Measurements from ENCODE around the gene RELA. TPM values are rescaled to one million over a fixed set of nuclear protein-coding genes. Genes with fewer than 3 reads are reported as not detected.

The RELA gene
- total RNA-seq, 2 experiments from 2014 or later, result 81.3 to 82.0 TPM

DNA sequence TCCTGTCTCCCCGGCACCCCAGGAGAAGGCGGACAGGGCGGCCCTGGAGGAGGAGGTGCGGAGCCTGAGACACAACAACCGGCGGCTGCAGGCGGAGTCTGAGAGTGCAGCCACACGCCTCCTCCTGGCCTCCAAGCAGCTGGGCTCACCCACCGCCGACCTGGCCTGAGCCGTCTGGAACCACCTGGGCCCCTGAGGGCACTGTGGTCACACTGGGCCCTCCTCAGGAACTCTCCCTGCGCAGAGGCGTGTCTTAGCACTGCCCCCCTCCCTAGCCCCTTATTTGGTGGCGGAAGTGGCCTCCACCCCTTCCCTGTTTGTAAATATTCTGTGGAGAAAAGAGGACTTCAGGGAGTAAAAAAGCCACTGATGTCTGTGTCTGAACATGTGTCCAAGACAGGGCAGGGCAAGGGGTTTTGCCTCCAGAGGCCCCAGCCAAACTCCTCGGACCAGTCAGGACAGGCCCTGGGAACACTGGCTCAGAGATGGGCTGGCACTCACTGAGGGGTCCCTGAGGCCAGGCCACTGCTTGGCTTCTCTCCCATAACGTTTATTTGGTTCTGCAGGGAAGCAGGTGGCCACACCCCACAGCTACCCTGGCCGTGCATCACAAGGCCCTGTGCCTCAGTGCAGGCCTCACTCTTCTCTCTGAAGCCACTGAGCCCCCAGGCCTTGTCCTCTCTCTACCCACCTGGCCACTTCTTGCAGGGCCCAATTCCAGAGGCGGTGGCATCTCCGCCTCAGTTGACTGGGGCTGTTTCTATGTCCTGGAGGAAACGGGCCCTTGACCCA, 12.0 kb downstream of the RELA start:
- peaks cover 29% of the 10 kb centered on the region for H3K4me1 Mint-ChIP-seq
- CTCF ChIA-PET, result interaction anchor here (1.6 to 3.5 kb wide), 2 partner anchors 9 to 167 kb away, joined by 4 to 35 read pairs; partner anchors contain the start of gene SIPA1
- peak; percentile 41 for DNase-seq
- H3K9me3 Mint-ChIP-seq (ENCODE audit: low read depth), result no peaks in the 10 kb centered on the region
- no peaks in the 10 kb centered on the region for H3K27me3 Mint-ChIP-seq
- no peak overlapping the region for H3K27ac Mint-ChIP-seq
- peaks cover 20% of the 10 kb centered on the region for H3K36me3 Mint-ChIP-seq
- no peak overlapping the region for H3K4me3 Mint-ChIP-seq
- ATAC-seq, result no peak

DNA sequence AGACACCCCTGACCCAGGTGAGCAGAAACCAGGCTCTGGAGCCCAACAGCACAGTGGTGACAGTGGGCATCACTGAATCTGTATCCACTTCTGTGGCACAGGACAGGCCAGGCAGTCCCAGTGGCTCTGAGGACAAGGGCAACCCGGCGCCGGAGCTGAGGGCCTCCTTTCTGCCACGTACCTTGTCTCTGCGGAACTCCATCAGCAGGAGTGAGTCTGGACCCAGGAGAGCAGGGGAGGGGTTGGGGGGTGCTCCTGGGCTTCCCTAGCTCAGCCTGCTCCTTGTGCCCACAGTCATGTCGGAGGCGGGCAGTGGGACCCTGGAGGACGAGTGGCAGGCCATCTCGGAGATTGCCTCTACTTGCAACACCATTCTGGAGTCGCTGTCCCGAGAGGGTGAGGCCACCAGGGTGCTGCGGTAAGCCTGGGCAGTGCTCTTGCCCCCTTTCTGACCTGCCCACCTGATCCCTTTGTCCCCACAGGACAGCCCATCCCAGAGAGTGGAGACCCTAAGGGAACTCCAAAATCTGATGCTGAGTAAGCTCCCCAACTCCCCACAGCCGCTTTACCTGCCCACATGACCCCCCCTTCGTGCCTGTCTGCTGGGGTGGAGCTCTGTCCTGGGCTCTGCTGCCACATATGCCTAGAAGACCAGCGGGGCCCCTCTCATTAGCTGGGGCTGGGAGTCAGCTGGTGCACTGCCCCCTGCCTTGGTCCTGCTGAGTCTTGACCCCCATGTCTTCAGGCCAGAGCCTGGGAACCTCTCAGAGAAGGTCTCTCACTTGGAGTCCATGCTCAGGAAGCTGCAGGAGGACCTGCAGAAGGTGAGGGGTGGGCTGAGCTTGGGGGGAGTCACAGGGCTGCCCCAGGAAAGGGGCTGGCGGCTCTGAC, 12.8 kb downstream of the RELA start:
- H3K9me3 Mint-ChIP-seq (ENCODE audit: low read depth), result no peaks in the 10 kb centered on the region
- DNase-seq (no peak), ATAC-seq (no peak)
- no peaks in the 10 kb centered on the region for H3K27me3 Mint-ChIP-seq
- no peak overlapping the region for H3K27ac Mint-ChIP-seq
- CTCF ChIA-PET, result no interaction called here
- no peak overlapping the region for H3K4me3 Mint-ChIP-seq
- H3K36me3 Mint-ChIP-seq, result peaks cover 16% of the 10 kb centered on the region
- peaks cover 29% of the 10 kb centered on the region for H3K4me1 Mint-ChIP-seq

DNA sequence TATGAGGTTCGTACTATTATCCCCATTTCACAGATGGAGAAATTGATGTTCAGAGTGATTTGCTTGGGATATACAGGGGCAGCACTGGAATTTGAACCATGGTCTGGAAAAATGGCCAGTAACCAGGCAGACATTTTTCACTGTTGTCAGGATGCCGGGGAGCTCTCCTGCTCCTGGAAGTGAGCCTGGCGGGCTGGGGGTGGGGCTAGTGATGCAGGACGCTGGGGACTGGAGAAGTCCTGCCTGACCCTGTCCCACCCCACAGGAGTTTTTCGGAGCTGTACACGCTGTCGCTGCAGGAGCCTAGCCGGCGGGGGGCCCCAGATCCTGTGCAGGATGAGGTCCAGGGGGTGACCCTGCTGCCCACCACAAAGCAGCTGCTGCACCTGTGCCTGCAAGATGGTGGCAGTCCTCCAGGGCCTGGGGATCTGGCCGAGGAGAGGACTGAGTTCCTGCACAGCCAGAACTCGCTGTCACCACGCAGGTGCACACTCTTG, 13.7 kb downstream of the RELA start:
- Mint-ChIP-seq H3K36me3 (peaks cover 15% of the 10 kb centered on the region), H3K4me3 (no peak overlapping the region), H3K27ac (no peak overlapping the region), H3K27me3 (no peaks in the 10 kb centered on the region), H3K9me3 (ENCODE audit: low read depth) (no peaks in the 10 kb centered on the region), H3K4me1 (peaks cover 29% of the 10 kb centered on the region)
- CTCF ChIA-PET, result interaction anchor here (0.7 kb wide), 1 partner anchor 9 kb away, joined by 3 read pairs; no protein-coding TSS in a partner anchor
- DNase-seq, result no peak
- ATAC-seq, result no peak

DNA sequence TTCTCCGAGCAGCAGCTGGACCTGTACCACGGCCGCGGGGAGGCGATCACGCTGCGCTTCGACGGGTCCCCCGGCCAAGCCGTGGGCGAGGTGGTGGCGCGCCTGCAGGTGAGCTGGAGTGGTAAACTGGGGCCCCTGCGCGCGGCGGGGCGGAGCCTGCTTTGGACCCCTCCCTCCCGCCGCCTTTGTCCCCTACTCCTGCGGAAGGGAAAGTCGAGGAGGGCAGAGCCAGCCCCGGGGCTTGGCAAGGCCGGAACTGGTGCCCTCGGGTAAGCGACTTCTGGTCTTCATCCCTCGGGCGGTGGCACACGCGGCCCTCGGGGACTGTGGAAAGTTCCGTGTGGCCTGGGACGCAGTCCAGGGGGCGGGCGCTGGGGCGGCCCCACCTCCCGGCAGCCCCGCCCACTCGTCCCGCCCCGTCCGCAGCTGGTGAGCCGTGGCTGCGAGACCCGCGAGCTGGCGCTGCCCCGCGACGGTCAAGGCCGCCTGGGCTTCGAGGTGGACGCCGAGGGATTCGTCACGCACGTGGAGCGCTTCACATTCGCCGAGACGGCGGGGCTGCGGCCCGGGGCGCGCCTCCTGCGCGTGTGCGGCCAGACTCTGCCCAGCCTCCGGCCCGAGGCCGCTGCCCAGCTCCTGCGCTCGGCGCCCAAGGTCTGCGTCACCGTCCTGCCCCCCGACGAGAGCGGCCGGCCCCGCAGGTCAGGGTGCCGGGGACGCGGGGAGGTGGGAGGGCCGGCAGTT, 15.6 kb downstream of the RELA start:
- ATAC-seq (no peak), DNase-seq (no peak)
- no peak overlapping the region for H3K27ac Mint-ChIP-seq
- no peak overlapping the region for H3K4me3 Mint-ChIP-seq
- H3K4me1 Mint-ChIP-seq, result peaks cover 24% of the 10 kb centered on the region
- no peaks in the 10 kb centered on the region for H3K27me3 Mint-ChIP-seq
- peaks cover 18% of the 10 kb centered on the region for H3K36me3 Mint-ChIP-seq
- no peaks in the 10 kb centered on the region for H3K9me3 Mint-ChIP-seq (ENCODE audit: low read depth)
- CTCF ChIA-PET, result no interaction called here

DNA sequence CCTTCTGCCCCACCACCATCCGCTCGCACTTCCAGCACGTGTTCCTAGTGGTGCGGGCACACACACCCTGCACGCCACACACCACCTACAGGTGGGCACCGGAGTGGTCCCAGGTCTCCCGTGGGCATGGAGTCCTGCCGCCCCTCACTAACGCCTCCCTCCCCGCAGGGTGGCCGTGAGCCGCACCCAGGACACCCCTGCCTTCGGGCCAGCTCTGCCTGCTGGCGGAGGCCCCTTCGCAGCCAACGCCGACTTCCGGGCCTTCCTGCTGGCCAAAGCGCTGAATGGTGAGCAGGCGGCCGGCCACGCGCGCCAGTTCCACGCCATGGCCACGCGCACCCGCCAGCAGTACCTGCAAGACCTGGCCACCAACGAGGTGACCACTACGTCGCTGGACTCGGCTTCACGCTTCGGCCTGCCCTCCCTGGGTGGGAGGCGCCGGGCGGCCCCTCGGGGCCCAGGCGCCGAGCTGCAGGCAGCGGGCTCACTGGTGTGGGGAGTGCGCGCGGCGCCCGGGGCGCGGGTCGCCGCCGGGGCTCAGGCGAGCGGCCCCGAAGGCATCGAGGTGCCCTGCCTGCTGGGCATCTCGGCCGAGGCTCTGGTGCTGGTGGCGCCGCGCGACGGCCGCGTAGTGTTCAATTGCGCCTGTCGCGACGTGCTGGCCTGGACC, 16.3 kb downstream of the RELA start:
- H3K27ac Mint-ChIP-seq, result no peak overlapping the region
- ATAC-seq (no peak), DNase-seq (no peak)
- H3K4me1 Mint-ChIP-seq, result peaks cover 23% of the 10 kb centered on the region
- no peaks in the 10 kb centered on the region for H3K27me3 Mint-ChIP-seq
- no peak overlapping the region for H3K4me3 Mint-ChIP-seq
- H3K9me3 Mint-ChIP-seq (ENCODE audit: low read depth), result no peaks in the 10 kb centered on the region
- peaks cover 25% of the 10 kb centered on the region for H3K36me3 Mint-ChIP-seq
- CTCF ChIA-PET, result no interaction called here

DNA sequence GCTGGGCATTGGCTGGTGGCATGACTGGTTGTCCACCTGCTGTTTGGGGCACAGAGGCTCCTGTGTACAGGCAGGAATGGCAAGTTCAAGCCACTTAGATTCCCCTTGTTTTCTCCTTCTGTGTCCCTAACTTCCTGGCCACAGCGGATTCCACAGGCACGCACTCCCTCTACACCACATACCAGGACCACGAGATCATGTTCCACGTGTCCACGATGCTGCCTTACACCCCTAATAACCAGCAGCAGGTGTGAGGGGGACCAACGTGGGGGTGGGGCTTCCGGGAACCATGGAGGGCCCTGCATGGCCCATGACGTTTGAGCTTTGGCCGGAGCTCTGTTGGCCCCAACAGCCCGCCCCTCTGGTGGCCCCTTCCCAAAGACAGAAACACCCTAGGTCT, 17.0 kb downstream of the RELA start:
- H3K27me3 Mint-ChIP-seq, result no peaks in the 10 kb centered on the region
- DNase-seq, result no peak
- no peak overlapping the region for H3K4me3 Mint-ChIP-seq
- no peaks in the 10 kb centered on the region for H3K9me3 Mint-ChIP-seq (ENCODE audit: low read depth)
- H3K36me3 Mint-ChIP-seq, result peaks cover 28% of the 10 kb centered on the region
- no peak overlapping the region for H3K27ac Mint-ChIP-seq
- ATAC-seq, result no peak
- CTCF ChIA-PET, result no interaction called here
- peaks cover 23% of the 10 kb centered on the region for H3K4me1 Mint-ChIP-seq

DNA sequence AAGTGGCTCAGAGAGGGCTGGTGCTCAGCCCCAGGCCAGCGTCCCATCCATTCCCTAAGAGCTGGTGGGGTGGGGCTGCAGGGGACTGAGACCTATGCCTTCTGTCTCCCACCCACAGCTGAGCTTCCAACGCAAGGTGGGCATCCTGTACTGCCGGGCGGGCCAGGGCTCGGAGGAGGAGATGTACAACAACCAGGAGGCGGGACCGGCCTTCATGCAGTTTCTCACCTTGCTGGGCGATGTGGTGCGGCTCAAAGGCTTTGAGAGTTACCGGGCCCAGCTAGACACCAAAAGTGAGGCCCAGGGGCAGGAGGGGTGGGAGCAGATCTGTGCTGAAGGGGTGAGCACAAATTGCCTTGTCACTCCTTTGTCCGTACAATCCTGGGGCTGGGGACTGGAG, 17.9 kb downstream of the RELA start:
- no peaks in the 10 kb centered on the region for H3K9me3 Mint-ChIP-seq (ENCODE audit: low read depth)
- H3K4me1 Mint-ChIP-seq, result peaks cover 28% of the 10 kb centered on the region
- ATAC-seq, result no peak
- H3K27me3 Mint-ChIP-seq, result no peaks in the 10 kb centered on the region
- DNase-seq, result no peak
- peaks cover 27% of the 10 kb centered on the region for H3K36me3 Mint-ChIP-seq
- H3K27ac Mint-ChIP-seq, result no peak overlapping the region
- H3K4me3 Mint-ChIP-seq, result no peak overlapping the region
- CTCF ChIA-PET, result interaction anchor here (8.2 kb wide), 1 partner anchor 8 kb away, joined by 35 read pairs; no protein-coding TSS in a partner anchor

DNA sequence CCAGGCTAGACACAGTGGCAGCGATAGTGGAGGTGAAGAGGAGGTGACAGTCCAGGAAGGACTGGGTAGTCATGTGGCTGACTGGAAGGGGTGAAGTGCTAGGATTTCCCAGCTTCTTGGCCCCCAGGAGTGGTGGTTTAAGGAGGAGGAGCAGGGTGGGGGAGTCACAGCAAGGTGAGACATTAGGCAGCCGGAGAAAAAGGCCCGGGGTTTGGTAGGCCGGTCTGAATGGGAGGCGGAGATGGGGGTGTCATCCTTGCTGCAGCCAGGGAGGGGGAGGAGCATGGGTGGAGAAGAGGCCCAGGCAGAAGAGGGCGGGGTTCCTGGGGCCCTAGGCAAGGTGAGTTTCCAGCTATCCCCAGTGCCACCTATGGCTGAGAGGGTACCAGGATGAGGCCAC, 18.7 kb downstream of the RELA start:
- no peaks in the 10 kb centered on the region for H3K9me3 Mint-ChIP-seq (ENCODE audit: low read depth)
- no peak overlapping the region for H3K4me3 Mint-ChIP-seq
- H3K27me3 Mint-ChIP-seq, result no peaks in the 10 kb centered on the region
- DNase-seq (no peak), ATAC-seq (no peak)
- peaks cover 35% of the 10 kb centered on the region for H3K4me1 Mint-ChIP-seq
- CTCF ChIA-PET, result interaction anchor here (1.2 to 8.2 kb wide), 2 partner anchors 9 to 27 kb away, joined by 4 to 35 read pairs; no protein-coding TSS in a partner anchor
- no peak overlapping the region for H3K27ac Mint-ChIP-seq
- peaks cover 32% of the 10 kb centered on the region for H3K36me3 Mint-ChIP-seq

DNA sequence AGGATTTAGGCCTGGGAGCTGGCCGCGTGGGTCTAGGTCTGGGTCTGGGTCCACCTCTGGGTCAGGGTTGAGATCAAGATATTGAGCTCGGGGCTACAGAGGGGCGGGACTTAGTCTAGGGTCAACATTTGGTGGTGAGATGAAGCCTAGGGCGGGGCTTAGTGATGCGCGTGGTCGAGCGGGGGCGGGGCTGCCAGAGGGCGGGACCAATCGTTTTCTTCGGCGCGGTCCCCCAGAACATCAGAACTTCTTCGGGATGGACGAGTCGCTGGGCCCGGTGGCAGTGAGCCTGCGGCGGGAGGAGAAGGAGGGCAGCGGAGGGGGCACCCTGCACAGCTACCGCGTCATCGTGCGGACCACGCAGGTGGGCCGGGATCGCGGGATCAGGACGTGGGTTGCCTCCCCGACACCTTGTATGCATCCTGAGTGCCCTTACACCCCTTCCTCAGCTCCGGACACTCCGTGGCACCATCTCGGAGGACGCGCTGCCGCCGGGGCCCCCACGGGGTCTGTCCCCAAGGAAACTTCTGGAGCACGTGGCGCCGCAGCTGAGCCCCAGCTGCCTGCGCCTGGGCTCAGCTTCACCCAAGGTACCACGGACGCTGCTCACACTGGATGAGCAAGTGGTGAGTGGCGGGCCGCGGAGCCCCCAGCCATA, 20.6 kb downstream of the RELA start:
- peaks cover 33% of the 10 kb centered on the region for H3K36me3 Mint-ChIP-seq
- ATAC-seq, result no peak
- H3K9me3 Mint-ChIP-seq (ENCODE audit: low read depth), result no peaks in the 10 kb centered on the region
- peak overlapping the region; percentile 81 for H3K27ac Mint-ChIP-seq
- CTCF ChIA-PET, result interaction anchor here (0.5 to 8.2 kb wide), 3 partner anchors 10 to 201 kb away, joined by 4 to 35 read pairs (median 4); no protein-coding TSS in a partner anchor
- peaks cover 43% of the 10 kb centered on the region for H3K4me1 Mint-ChIP-seq
- no peaks in the 10 kb centered on the region for H3K27me3 Mint-ChIP-seq
- no peak for DNase-seq
- peak overlapping the region; percentile 81 for H3K4me3 Mint-ChIP-seq

DNA sequence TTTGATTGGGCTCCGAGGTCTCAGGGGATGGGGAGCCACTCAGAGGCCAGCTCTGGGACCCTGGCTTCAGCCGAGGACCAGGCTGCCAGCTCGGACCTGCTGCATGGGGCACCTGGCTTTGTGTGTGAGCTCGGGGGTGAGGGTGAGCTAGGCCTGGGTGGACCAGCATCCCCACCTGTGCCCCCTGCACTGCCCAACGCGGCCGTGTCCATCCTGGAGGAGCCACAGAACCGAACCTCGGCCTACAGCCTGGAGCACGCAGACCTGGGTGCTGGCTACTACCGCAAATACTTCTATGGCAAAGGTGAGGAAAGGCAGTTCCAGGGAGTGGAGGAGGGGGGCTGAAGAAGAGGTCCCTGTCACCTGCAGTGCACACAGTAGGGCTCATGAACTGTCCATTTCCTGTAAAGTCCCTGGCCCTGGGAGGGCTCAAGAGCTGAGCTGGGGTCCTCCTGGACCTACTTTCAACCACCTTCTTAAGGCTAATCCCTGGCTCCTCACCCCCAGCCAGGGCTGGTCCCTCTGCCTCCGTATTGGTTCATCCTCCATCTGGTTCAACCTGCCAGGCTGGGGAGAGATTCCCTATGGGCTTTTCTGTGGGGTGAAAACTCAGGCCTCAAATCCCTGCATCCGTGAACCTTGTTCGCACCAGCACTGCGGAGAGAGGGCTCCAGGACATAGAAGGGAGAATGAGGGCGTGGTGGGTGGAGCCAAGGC, 21.3 kb downstream of the RELA start:
- CTCF ChIA-PET, result interaction anchor here (0.5 to 8.2 kb wide), 5 partner anchors 11 to 347 kb away, joined by 3 to 35 read pairs (median 4); no protein-coding TSS in a partner anchor
- ATAC-seq, result no peak
- Mint-ChIP-seq H3K9me3 (ENCODE audit: low read depth) (no peaks in the 10 kb centered on the region), H3K4me3 (peak overlapping the region; percentile 81), H3K4me1 (peaks cover 46% of the 10 kb centered on the region), H3K27me3 (no peaks in the 10 kb centered on the region), H3K27ac (peak overlapping the region; percentile 81), H3K36me3 (peaks cover 36% of the 10 kb centered on the region)
- no peak for DNase-seq

DNA sequence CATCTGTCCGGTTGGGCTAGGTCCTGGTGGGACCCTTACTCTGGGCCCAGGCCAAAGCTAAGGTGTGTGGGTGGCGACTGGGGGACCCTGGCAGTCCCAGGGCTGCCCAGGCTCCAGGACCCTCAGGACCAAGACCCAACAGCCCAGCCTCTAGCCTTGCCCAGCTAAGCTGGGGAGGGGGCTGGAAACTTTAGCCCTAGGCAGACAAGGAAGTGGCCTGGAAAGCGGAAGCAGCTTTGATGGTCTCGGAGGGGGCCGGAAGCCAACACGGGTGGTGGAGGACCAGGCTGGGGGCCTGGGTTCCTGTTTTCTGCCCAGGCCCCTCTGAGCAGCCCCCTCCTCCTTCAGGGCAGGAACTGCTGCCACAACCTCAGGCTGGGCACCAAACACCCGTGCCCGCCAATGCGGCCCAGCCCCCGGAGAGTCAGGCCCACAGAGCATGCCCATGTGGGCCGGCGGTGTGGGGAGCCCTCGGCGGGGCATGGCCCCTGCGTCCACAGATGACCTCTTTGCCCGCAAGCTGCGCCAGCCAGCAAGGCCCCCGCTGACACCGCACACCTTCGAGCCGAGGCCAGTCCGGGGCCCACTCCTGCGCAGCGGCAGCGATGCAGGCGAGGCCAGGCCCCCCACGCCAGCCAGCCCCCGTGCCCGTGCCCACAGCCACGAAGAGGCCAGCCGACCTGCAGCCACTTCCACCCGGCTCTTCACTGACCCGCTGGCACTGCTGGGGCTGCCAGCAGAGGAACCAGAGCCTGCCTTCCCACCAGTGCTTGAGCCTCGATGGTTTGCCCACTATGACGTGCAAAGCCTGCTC, 22.0 kb downstream of the RELA start:
- peak; percentile 77 for DNase-seq
- peak overlapping the region; percentile 81 for H3K4me3 Mint-ChIP-seq
- H3K9me3 Mint-ChIP-seq (ENCODE audit: low read depth), result no peaks in the 10 kb centered on the region
- peaks cover 46% of the 10 kb centered on the region for H3K4me1 Mint-ChIP-seq
- H3K36me3 Mint-ChIP-seq, result peaks cover 32% of the 10 kb centered on the region
- peak overlapping the region; percentile 95 for H3K27ac Mint-ChIP-seq
- H3K27me3 Mint-ChIP-seq, result no peaks in the 10 kb centered on the region
- peak; percentile 10 for ATAC-seq
- CTCF ChIA-PET, result interaction anchor here (0.6 to 8.2 kb wide), 6 partner anchors 8 to 348 kb away, joined by 3 to 35 read pairs (median 4); no protein-coding TSS in a partner anchor

All from activated CD8-positive, alpha-beta memory T cell treated with anti-CD3 and anti-CD28 coated beads, Interleukin-2, amount 10 ng/mL, durations not matched to agents 7 days and 5 days (primary cell).